GM21619 (cell line): ENCODE measurements around the gene SERBP1.
"Not testable (repeated sequence)": the region's sequence is repeated elsewhere in the genome, so short reads cannot be mapped to it uniquely, and the experiment has no call there.

Experiments used
- ATAC-seq: cut with Tn5 transposase; IDR thresholded peaks from one replicate; pipeline ENCODE4 v1.9.1; 2021; ENCODE audit not compliant: unreplicated experiment

The SERBP1 gene

DNA sequence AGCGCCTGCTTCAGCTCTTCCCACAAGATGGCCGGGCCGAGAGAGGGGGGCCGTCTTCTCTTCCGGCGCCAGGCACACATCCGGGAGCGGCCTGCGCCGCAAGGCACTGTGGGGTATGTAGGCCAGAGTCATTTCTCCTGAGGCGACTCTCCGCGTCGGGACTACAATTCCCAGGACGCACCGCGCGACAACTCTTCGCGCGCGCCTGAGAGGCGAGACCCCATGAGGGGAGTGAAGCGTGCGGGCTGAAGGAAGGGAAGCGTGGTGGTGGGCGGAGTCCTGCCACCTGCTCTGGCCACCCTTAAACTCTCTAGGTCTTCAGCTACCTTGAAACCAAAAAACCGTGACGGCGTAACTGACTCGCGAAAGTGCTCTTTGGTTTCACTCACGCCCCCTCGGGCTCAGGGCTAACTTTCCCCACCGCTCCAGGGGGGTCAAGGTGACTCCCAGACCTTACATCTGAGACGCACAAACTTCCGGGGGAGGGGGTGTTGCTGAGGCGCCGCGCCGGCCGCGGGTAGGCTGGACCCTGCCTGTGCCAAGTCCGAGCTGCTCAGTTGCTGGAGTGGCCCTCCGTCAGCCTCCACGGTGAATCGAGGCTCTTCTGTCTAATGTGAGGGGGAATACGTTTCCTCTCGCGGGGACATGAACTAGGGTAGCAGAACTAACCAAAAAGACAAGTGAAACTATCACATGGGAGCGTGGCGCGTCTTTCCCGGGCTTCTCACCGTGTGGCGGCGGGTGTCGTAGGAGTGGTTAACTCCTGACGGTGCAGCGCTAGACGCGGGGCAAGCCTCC, at the start of gene SERBP1:
Gene SERBP1 (minus strand): TSS at position 45 of the 798 bp plus-strand sequence. CDS start 102 bp downstream, outside the sequence.
- ATAC-seq: peak; percentile 82

DNA sequence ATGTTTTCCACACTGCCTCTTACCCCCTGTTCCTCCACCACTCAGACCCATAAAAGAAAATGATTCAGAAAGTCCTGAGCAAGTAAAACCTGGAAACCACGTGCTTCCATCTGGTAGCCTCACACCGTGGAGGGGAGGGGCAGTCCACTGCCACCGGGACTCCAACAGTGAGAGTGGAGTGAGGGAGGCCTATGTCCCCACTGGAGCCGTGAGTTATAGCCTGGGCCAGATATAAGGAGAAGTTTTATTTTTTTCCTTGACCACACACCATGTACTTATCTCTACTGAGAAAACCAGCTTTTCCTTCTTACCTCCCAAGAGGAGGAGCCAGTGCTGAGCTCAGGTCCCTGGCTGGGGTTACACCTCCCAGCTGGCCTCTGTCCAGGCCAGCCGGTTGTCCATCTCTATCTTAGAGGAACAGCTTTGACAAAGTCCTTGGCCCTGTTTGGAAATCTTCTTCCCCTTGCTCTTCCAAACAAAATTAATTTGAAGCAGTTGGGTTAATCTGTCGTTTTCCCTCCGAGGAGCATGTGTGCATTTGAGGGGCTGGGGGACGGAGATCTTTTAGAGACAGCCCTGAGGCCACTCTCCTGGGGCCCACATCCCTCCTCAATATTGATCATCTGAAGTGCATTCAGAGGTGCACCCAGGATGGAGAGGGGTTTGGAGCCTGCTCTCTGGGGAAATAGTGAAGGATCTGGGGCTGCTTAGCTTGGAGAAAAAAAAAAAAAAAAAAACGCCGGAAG, 49.1 kb upstream of the SERBP1 start:
- ATAC-seq: no peak

DNA sequence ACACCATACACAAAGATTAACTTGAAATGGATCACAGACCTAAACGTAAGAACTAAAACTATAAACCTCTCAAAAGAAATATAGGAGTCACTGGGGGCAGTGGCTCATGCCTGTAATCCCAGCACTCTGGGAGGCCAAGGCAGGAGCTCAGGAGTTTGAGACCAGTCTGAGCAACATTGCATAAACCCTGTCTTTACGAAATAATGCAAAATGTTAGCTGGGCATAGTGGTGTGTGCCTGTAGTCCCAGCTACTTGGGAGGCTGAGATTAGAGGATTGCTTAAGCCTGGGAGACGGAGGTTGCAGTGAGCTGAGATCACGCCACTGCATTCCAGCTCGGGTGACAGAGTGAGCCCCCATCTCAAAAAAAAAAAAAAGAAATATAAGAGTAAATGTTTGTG, 46.7 kb upstream of the SERBP1 start:
- no peak for ATAC-seq

GRCh38 chr1:67476006-67476482, 45.8 kb upstream of the SERBP1 start:
- ATAC-seq: no peak

DNA sequence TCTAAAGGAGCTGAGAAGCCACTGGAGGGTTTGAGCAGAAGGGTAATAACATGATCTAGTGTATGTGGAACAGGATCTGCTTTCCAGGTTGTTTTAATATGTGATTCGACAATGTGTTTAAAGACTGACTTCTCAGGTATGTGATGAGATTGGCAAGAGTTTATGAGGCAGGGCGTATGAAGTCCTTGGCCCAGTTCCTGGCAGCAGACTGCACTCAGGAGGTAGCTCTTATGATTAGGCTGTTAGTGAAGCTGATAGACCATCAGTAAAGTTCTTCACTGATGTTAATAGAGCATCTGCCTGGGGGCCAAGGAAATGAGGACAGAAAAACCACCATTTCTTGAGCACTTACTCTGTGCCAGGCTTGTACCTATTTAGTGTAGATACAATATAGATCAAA, 41.9 kb upstream of the SERBP1 start:
- no peak for ATAC-seq

- no peak for ATAC-seq
Observed at GRCh38 chr1:67469431-67469830, 39.2 kb upstream of the SERBP1 start.

DNA sequence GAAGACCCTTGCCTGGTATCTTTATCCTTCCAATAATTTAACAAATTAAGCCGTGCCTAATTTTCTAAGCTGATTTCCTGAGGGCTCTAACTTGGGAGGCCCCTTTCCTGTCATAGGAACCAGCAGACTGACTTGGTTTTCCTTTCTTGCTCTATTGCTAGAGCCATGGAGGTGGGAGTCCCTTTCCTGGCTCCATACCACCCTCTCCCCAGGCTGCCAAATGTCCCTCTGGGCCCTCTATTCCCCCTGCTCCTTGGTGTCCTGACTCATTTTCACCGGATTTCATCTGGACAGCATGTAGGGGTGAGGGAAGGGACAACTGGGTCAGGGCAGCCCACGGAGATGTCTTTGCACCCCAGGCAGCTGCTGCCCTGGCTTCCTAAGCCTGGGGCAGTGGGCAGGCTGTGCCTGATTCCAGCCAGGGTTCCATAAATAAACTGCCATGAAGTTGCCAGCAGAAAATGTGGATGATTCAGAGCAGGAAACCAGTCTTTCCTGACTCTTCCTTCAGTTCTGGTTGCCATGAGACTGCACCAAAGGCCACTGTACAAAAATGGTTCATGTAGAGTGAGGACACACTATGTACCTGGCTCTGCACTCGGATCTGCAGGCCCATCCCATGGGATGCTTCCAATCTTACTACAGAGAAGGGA, 38.0 kb upstream of the SERBP1 start:
- no peak for ATAC-seq

GRCh38 chr1:67465375-67465774, 35.2 kb upstream of the SERBP1 start:
- ATAC-seq: no peak

DNA sequence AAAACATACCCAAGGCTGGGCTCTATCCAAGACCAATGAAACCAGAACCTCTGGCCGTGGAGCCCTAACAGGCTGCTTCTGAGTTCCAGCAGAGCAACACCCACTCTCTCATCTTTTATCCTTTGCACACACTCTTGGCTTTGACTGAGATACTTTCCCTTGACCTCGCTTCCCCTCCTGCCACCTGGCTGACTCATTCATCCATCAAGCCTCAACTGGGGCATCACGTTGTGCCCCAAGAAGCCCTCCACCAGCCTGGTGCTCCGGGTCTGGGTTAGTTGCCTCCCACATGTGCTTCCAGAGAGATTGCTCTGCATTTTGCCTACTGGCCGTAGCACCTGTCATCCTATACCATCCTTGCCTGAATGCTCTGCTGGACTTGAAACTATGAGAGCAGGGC, 34.5 kb upstream of the SERBP1 start:
- ATAC-seq: no peak

GRCh38 chr1:67464058-67464457, 33.9 kb upstream of the SERBP1 start:
- no peak for ATAC-seq

DNA sequence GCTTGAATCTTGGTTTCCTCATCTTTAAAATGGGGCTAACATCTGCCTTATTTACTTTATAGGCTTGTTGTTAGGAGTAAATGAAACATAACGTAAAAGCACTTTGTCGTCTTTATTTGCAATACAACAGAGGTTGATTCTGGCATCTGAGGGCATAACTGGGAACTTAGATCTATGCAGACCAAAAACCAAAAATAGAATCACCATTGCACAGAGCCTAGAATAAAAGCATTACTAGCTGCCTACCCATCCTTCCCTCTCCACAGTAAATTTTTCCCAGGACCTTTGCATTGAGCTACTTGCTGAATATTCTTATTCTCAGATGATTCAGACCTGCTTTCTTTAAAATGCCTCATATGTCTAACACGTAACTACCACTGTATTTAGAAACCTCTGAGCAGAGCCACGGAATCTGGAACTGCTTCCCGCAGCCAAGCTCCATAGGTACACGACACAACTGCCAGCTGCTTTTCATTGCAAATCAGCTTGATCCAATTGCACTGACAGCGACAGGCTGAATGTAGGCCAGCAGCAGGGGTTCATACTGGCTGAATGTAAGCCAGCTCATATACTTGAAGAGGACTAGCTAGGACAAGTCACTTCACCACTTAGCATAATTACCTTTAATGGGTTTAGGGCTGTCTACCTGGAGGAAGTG, 33.2 kb upstream of the SERBP1 start:
- no peak for ATAC-seq

- no peak for ATAC-seq
Observed at GRCh38 chr1:67460676-67461500, 30.7 kb upstream of the SERBP1 start.

- no peak for ATAC-seq
Observed at GRCh38 chr1:67459068-67459467, 28.9 kb upstream of the SERBP1 start.

GRCh38 chr1:67458663-67459062, 28.5 kb upstream of the SERBP1 start:
- no peak for ATAC-seq

DNA sequence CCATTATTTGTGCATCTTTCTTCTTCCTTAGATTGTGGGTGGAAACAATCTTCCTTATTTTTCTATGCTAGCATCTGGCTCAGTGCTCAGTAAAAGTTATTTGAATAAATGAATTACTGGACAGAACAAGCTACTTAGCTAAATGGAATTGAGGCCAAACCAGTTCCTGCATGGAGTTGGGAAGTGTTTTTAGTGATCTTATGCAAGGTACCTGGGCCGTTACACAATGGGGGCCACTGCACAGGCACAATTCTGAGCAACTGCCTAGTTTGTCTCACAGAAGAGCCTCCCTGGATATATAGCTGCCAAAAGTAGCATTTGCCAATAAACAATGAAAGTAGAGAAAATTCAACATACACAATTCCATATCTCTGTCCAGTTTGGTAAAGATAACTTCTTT, 27.0 kb upstream of the SERBP1 start:
- no peak for ATAC-seq

GRCh38 chr1:67451815-67452214, 21.6 kb upstream of the SERBP1 start:
- ATAC-seq: no peak

DNA sequence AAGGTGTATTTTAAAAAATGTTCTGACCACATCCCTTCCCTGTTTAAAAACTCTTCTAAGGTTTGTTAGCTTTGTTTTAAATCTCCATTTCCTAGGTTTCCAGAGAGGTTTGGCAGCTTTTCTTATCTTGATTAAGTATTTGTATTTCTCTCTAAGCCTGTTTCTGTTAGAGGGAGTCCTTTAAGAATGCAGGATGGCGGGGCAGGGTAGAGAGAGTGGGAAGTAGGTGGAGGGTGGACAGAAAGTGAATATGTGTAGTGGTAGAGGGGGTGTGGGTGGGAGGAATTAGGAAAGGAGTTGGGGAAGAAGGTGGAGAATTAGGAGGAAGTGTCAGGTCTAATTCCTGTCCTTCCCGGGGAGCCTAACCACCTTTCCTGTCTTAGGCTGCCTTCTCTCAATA, 21.2 kb upstream of the SERBP1 start:
- ATAC-seq: no peak

GRCh38 chr1:67446893-67447292, 16.7 kb upstream of the SERBP1 start:
- no peak for ATAC-seq

GRCh38 chr1:67446014-67446413, 15.8 kb upstream of the SERBP1 start:
- not testable (repeated sequence) for ATAC-seq

- ATAC-seq: no peak
Observed at GRCh38 chr1:67441739-67442281, 11.6 kb upstream of the SERBP1 start.
